C4-2B (cell line): ENCODE data around the gene ZMAT1.
A peak's percentile ranks its signal among the peaks of the same experiment; 100 is the strongest.
"Not testable (repeated sequence)": the region's sequence is repeated elsewhere in the genome, so short reads cannot be mapped to it uniquely, and the experiment has no call there.

Experiments
- H3K27ac ChIP-seq: fragments of 450-650 bp; 2 replicates; pipeline ENCODE4 v1.5.1; 2017
- CTCF ChIP-seq: fragments of 450-650 bp; conservative IDR thresholded peaks from 2 replicates; pipeline ENCODE4 v1.5.1; 2017; ENCODE audit warnings: mild to moderate bottlenecking
- ZFX ChIP-seq: fragments of 450-650 bp; IDR thresholded peaks from 2 replicates; pipeline ENCODE4 v1.6.1; 2017

The ZMAT1 gene

GRCh38 chrX:101931488-101932248 lies at the start of gene ZMAT1:
Gene ZMAT1, minus strand, starts transcription at chrX:101932027. Its CDS starts 19 bp downstream, at chrX:101932008.
- no peak for TF ChIP-seq CTCF
- no peak for TF ChIP-seq ZFX
- peak within 1 kb of the TSS; percentile 78 for H3K27ac ChIP-seq

- TF ChIP-seq ZFX: no peak
- TF ChIP-seq CTCF: no peak
- H3K27ac ChIP-seq: no peak overlapping the region
These were observed 45.3 kb upstream of the ZMAT1 start for GRCh38 chrX:101977106-101977505.

- no peak for TF ChIP-seq CTCF
- no peak for TF ChIP-seq ZFX
- H3K27ac ChIP-seq: no peak overlapping the region
These were observed 41.2 kb upstream of the ZMAT1 start for GRCh38 chrX:101973066-101973465.

- H3K27ac ChIP-seq: not testable (repeated sequence)
These were observed 33.2 kb upstream of the ZMAT1 start for GRCh38 chrX:101964923-101965539.

- no peak overlapping the region for H3K27ac ChIP-seq
- TF ChIP-seq ZFX (no peak), CTCF (no peak)
These were observed 26.3 kb upstream of the ZMAT1 start for GRCh38 chrX:101958139-101958538.

GRCh38 chrX:101957174-101957573 lies 25.3 kb upstream of the ZMAT1 start:
- H3K27ac ChIP-seq: no peak overlapping the region
- no peak for TF ChIP-seq ZFX
- no peak for TF ChIP-seq CTCF

GRCh38 chrX:101956556-101956955 lies 24.7 kb upstream of the ZMAT1 start:
- H3K27ac ChIP-seq: no peak overlapping the region
- TF ChIP-seq CTCF (no peak), ZFX (no peak)

- no peak overlapping the region for H3K27ac ChIP-seq
- TF ChIP-seq ZFX (no peak), CTCF (no peak)
These were observed 18.8 kb upstream of the ZMAT1 start for GRCh38 chrX:101950581-101950980.
